ENCODE measurements around the gene GSS.

DNA sequence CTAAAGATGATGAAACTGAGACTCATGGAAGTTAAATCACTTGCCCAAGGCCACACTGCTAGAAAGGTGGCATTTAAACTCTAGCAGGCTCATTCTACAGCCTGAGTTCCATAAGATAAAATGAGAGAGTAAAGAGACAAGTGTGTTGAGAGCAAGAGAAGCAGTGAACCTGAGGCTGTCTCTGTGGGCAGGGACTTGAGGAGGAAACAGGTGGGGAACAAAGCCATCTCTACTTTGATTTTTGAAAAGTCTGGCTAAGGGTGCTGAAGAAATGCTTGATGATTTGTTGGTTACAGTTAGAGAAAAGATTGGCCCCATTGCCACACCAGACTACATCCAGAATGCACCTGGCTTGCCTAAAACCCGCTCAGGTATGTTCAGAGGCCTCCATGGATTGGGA lies 29.0 kb downstream of the GSS start:
- TF ChIP-seq POLR2A (IDR thresholded peaks at IDR 0.05; ENCODE audit: low read depth, low read length) (no peak), POLR2AphosphoS5 (IDR thresholded peaks at IDR 0.05; ENCODE audit: low read depth, low read length) (no peak)
